Urothelium cell line (cell line): Measurements from ENCODE around the gene ZFTA.
A peak's percentile ranks its signal among the peaks of the same experiment; 100 is the strongest.
"Not testable (repeated sequence)": the region's sequence is repeated elsewhere in the genome, so short reads cannot be mapped to it uniquely, and the experiment has no call there.

Source experiments
- DNase-seq: peaks from one replicate; pipeline ENCODE4 v3.0.0; 2011; ENCODE audit warnings: low spot score, mixed read lengths
- FAIRE-seq: peaks from 2 replicates; lab custom pipeline; 2011; peaks lifted over from hg19 to GRCh38; lab: Jason Lieb, UNC

The ZFTA gene

GRCh38 chr11:63768237-63769041 lies at the start of gene ZFTA:
Gene ZFTA (minus strand): TSS chr11:63768775. CDS start chr11:63768622, 153 bp downstream.
- DNase-seq = peak; percentile 84
- no peak for FAIRE-seq

- FAIRE-seq = no peak
- DNase-seq = no peak
These were observed 49.4 kb upstream of the ZFTA start for GRCh38 chr11:63817758-63818498.

- DNase-seq (no peak), FAIRE-seq (no peak)
These were observed 48.2 kb upstream of the ZFTA start for GRCh38 chr11:63816732-63817131.

- DNase-seq = no peak
- FAIRE-seq = no peak
These were observed 47.6 kb upstream of the ZFTA start for GRCh38 chr11:63816166-63816565.

GRCh38 chr11:63814383-63814736 lies 45.8 kb upstream of the ZFTA start:
- FAIRE-seq (no peak), DNase-seq (no peak)

GRCh38 chr11:63813563-63814382 lies 45.2 kb upstream of the ZFTA start:
- peak; percentile 62 for DNase-seq
- no peak for FAIRE-seq

- DNase-seq (peak; percentile 95), FAIRE-seq (no peak)
These were observed 44.5 kb upstream of the ZFTA start, which contains the start of gene SPINDOC for GRCh38 chr11:63813035-63813562. Gene SPINDOC (plus strand): TSS chr11:63813456. CDS start chr11:63813687, 231 bp downstream.

- FAIRE-seq (no peak), DNase-seq (no peak)
These were observed 42.9 kb upstream of the ZFTA start for GRCh38 chr11:63811522-63811921.

GRCh38 chr11:63810383-63810782 lies 41.8 kb upstream of the ZFTA start:
- FAIRE-seq, DNase-seq: not testable (repeated sequence)

- no peak for FAIRE-seq
These were observed 37.4 kb upstream of the ZFTA start for GRCh38 chr11:63805844-63806415.

GRCh38 chr11:63804259-63804658 lies 35.7 kb upstream of the ZFTA start:
- no peak for FAIRE-seq
- no peak for DNase-seq

More at GRCh38 chr11:63805844-63806415, 37.4 kb upstream of the ZFTA start:
- DNase-seq = no peak

- peak; percentile 60 for DNase-seq
- peak; percentile 53 for FAIRE-seq
These were observed 34.3 kb upstream of the ZFTA start for GRCh38 chr11:63802637-63803414.

GRCh38 chr11:63800921-63801320 lies 32.3 kb upstream of the ZFTA start:
- DNase-seq = no peak
- no peak for FAIRE-seq

- no peak for DNase-seq
- FAIRE-seq = no peak
These were observed 26.5 kb upstream of the ZFTA start for GRCh38 chr11:63795066-63795465.

- FAIRE-seq (no peak), DNase-seq (no peak)
These were observed 24.6 kb upstream of the ZFTA start for GRCh38 chr11:63793161-63793560.

GRCh38 chr11:63791495-63792167 lies 23.1 kb upstream of the ZFTA start:
- no peak for DNase-seq
- no peak for FAIRE-seq

GRCh38 chr11:63785823-63786222 lies 17.2 kb upstream of the ZFTA start:
- DNase-seq = no peak
- no peak for FAIRE-seq

GRCh38 chr11:63783925-63784592 lies 15.5 kb upstream of the ZFTA start:
- FAIRE-seq = no peak
- no peak for DNase-seq

GRCh38 chr11:63782749-63783148 lies 14.2 kb upstream of the ZFTA start:
- FAIRE-seq = no peak
- DNase-seq = no peak
